HG02884 (cell line): ENCODE data around the gene SSC5D.

Experiments
- ATAC-seq: cut with Tn5 transposase; IDR thresholded peaks from one replicate; pipeline ENCODE4 v1.9.1; 2021; ENCODE audit warnings: mild to moderate bottlenecking, moderate library complexity; ENCODE audit not compliant: unreplicated experiment

The SSC5D gene

GRCh38 chr19:55535173-55535964 is 47.1 kb downstream of the SSC5D start:
- ATAC-seq = no peak

- no peak for ATAC-seq
These were observed 47.7 kb downstream of the SSC5D start for GRCh38 chr19:55535965-55536350.

- ATAC-seq = no peak
These were observed 48.1 kb downstream of the SSC5D start for GRCh38 chr19:55536366-55536765.

GRCh38 chr19:55536951-55537740 is 48.9 kb downstream of the SSC5D start, which contains the start of gene SBK2:
Gene SBK2, minus strand, starts transcription at chr19:55537133. Its CDS starts 839 bp downstream, at chr19:55536294.
- no peak for ATAC-seq

- no peak for ATAC-seq
These were observed 49.5 kb downstream of the SSC5D start for GRCh38 chr19:55537741-55538111.

GRCh38 chr19:55538132-55538531 is 49.9 kb downstream of the SSC5D start:
- ATAC-seq = no peak

- ATAC-seq = no peak
These were observed 51.1 kb downstream of the SSC5D start for GRCh38 chr19:55539090-55539984.

GRCh38 chr19:55540619-55541018 is 52.4 kb downstream of the SSC5D start:
- ATAC-seq = no peak

GRCh38 chr19:55541091-55541490 is 52.9 kb downstream of the SSC5D start:
- ATAC-seq = no peak

GRCh38 chr19:55542292-55542855 is 54.1 kb downstream of the SSC5D start:
- no peak for ATAC-seq

- no peak for ATAC-seq
These were observed 55.3 kb downstream of the SSC5D start for GRCh38 chr19:55543567-55543966.

GRCh38 chr19:55544014-55544413 is 55.8 kb downstream of the SSC5D start:
- ATAC-seq = no peak

GRCh38 chr19:55544776-55545439 is 56.7 kb downstream of the SSC5D start:
- no peak for ATAC-seq

- no peak for ATAC-seq
These were observed 57.2 kb downstream of the SSC5D start, which contains the start of gene SBK3 for GRCh38 chr19:55545443-55545842. Gene SBK3, minus strand, starts transcription at chr19:55545543. Its CDS starts 0 bp downstream, at chr19:55545543.

GRCh38 chr19:55546011-55546410 is 57.8 kb downstream of the SSC5D start:
- no peak for ATAC-seq

- ATAC-seq = no peak
These were observed 58.8 kb downstream of the SSC5D start for GRCh38 chr19:55546822-55547614.

GRCh38 chr19:55549500-55550320 is 61.5 kb downstream of the SSC5D start:
- no peak for ATAC-seq

- ATAC-seq = no peak
These were observed 62.0 kb downstream of the SSC5D start for GRCh38 chr19:55550321-55550650.

- ATAC-seq = no peak
These were observed 64.0 kb downstream of the SSC5D start for GRCh38 chr19:55552206-55552605.
